Muscle of arm (tissue), 12 donors: Measurements from ENCODE around the gene CDH4. TPM values are rescaled to one million over a fixed set of nuclear protein-coding genes. Genes with fewer than 3 reads are reported as not detected.

Source experiments
- DNase-seq: peaks from one replicate; pipeline ENCODE4 v3.0.0-alpha.2; 2013
- polyA plus RNA-seq, 12 donors: library from polyadenylated mRNA; unstranded; fragments of 120-200 nt; gene quantifications; one replicate each; pipeline ENCODE4 v1.2.1, GENCODE V29; 2013; ENCODE audit not compliant: insufficient read length in 12 of 12

The CDH4 gene
- polyA plus RNA-seq, 12 donors, result 0.79 to 1.4 (median 1.0) TPM; not detected in 2

DNA sequence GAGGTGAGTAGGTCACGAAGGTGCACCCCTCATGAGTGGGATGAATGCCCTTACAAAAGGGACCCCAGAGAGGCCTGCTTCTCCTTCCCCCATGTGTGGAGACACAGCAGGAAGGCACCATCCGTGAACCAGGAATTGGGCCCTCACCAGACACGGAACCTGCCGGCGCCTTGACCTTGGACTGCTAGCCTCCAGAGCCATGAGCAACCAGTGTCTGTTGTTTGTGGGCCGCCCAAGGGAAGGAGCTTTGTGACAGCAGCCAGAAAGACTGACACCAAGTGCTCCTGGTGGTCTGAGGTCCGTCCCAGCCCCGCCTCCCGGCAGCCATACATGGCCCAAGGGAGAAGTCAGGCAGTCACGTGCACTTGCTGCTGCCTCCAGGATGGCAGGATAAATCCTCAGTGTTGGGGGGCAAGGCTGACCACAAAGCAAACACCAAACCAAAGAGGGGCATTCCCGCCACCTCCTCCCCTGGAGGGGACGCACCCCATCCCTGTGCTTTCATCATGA lies 29.3 kb downstream of the CDH4 start:
- DNase-seq, result no peak

DNA sequence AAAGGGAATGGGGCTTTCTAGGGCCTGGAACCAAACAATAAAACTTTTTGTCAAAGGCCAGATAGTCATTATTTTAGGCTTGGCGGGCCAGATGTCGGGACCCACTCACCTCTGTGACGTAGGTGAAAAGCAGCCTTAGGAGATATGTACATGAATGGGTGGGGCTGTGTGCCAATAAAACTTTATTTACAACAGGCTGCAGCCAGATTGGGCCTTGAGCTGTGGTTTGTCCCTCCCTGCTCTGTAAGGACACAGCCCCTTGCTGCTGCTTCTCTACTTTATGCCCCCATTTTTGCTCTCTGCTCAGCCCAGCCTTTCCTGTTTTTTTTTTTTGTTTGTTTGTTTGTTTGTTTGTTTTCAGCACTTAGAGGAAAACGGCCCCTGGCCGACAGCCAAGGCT lies 32.7 kb downstream of the CDH4 start:
- DNase-seq, result no peak

DNA sequence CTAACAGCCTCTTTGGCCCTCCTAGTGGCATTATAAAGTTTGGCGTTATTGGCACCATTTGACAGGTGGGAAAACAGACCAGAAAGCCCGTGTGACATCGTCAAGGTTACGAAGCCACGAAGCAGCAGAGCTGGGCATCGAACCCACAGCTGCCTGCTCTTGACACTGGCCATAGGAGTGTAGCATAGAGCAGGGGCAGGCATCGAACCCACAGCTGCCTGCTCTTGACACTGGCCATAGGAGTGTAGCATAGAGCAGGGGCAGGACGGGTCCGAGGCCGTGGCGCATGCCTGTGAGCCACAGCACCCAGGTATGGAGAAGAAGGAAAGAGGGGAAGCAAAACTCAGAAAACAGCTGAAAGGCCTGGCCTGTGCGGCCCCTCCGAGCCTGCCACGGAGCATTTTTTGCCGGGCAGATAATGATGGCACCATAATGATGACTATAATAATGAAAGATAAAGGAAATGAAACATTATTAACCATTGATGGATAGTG lies 33.1 kb downstream of the CDH4 start:
- no peak for DNase-seq

DNA sequence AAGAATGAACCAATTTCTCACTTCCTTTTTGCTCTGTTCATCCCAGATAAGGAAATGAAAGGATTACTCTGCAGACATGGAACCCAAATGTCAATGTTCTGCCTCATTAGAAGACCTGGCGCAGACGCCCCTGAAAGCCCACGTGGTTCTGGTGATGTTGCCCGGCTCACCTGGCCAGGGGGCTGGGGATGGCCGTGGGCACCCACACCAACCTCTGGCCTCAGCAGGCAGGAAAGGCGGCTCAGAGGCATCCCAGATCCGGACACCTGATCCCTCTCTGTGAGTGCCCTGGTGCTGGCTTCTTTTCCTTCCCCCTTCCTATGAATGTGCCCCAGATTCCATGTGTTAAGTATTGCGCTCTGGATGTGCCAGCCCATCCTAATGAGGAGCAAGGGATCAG lies 33.6 kb downstream of the CDH4 start:
- no peak for DNase-seq

DNA sequence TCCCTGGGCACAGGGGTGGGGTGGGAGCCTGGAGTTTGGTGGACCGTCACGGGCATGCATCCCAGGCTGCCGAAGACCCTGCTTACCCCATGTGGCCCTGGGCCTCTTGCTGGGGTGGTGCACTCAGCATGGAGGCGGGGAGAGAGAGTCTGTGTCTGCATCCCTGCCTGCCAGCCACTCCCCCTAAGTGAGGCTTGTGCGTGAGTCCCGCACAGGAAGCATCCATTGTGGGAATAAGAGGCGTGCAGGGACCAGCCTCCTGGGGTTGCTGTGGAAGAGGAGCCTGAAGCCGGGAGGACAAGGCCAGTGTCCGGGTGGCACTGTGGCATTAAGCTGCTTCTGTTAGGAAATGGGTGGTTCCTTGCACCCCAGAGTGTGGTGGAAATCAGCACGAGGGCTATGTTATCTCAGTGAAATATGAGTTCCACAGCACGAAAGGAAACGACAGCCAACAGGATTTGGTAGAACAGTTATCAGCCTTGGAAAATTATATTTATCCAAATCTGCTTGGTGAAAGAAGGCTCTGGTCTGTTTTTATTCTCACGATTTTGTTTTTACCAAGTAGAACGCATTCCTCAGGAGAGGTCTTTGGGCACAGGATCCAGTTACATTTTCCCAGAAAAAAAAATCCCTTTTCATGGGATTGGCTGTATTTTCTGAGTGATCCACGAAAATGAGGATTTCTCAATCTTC lies 35.7 kb downstream of the CDH4 start:
- DNase-seq, result no peak

DNA sequence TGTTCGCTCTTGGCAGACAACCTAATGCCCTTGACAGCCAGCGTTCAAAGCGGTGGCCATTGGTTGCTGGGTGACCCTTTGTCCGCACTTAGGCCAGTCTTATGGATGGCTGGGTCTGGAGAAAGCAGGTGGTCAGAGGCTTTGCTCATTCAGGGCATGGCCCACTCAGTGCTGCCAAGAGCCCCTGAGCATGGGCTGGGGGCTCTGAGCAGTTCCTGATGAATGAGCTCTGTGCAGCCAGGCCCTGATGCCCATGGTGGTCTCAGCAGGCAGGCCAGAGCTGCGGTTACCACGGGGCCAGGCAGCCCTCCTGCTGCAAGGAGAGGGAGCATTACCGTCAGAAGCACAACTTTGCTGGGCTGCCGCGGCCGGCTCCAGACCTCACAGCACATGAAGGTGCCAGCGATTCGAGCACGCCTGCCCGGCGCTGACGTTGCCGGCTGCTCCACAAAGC lies 36.3 kb downstream of the CDH4 start:
- no peak for DNase-seq

DNA sequence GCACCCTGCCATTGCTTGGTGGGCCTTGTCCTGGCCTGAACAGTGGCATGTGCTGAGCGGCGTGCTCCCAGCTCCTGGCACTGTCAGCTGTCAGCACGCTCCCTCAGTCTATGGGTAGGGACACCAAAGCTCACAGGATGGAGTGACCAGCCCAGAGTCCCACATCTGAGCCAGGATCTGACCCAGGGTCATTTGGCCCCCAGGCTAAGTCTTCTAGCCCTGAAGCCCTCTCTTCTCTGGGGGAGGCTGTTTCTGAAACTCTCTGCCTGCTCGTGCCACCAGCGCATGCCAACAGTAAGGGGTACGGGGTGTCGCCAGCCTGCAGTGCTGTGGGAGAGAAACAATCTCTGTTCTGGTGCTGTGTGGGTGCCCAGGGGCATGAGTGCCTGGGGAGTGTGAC lies 37.1 kb downstream of the CDH4 start:
- DNase-seq, result no peak

DNA sequence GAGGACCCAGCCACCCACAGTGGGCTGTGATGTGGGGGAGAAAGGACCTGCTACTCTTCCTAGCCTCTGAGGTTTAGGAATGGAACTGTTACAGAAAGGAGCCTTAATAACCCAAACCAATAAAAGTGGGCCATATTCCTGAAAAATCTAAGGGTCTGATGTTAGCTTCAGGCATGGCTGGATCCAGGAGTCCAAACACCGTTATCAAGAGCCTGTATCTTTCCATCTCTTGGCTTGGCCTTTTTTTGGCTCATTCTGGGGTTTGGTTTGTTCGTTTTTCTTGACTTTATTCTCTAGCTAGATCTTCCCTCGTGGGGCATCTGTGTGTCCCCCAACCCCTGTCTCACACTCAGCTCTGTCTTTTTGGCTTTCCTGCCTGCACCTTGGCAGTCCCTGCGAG lies 38.7 kb downstream of the CDH4 start:
- no peak for DNase-seq

DNA sequence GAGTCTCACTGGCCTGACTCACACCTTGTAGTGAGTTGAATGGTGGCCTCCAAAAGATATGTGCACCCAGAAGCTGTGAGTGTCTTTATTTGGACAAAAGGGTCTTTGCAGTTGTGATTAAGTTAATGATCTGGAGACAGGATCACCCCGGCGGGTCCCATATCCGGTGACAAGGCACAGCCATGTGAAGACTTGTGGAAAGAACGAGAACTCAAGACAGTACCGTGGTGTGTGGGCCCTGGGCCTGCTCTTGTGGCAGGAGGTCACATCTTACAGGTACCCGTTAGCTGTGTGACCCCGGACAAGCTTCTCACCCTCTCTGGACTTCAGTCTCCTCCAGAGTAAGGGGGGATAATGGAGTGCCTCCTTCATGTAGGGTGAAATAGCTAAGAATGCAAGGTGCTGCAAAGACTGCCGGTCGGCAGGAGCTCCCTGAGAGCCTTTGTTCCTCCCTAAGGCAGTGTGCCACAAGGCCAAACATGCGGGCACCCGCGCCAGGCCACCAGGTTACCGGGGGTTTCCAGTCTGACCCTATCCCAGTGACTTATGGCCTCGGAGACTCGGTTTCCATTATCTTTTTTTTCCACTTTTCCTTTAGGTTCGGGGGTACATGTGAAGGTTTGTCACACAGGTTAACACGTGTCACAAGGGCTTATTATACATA lies 39.2 kb downstream of the CDH4 start:
- no peak for DNase-seq

DNA sequence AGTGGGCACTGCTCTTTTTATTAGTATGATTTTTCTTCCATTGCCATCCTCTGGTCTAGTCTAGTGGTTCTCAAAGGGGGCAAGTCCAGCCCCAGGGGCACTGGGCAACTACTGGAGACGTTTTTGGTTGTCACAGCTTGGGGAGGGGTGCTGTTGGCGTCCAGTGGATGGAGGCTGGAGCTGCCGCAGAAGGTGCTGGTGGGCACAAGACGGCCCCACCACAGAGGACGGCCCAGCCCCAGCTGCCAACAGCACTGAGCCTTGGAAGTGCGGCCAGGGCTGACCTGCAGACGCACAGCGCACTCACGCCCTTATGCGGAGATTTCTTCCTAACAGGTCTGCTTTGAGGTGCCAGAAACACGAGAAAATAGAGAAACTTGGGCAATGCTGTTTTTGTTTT lies 40.3 kb downstream of the CDH4 start:
- DNase-seq, result no peak

DNA sequence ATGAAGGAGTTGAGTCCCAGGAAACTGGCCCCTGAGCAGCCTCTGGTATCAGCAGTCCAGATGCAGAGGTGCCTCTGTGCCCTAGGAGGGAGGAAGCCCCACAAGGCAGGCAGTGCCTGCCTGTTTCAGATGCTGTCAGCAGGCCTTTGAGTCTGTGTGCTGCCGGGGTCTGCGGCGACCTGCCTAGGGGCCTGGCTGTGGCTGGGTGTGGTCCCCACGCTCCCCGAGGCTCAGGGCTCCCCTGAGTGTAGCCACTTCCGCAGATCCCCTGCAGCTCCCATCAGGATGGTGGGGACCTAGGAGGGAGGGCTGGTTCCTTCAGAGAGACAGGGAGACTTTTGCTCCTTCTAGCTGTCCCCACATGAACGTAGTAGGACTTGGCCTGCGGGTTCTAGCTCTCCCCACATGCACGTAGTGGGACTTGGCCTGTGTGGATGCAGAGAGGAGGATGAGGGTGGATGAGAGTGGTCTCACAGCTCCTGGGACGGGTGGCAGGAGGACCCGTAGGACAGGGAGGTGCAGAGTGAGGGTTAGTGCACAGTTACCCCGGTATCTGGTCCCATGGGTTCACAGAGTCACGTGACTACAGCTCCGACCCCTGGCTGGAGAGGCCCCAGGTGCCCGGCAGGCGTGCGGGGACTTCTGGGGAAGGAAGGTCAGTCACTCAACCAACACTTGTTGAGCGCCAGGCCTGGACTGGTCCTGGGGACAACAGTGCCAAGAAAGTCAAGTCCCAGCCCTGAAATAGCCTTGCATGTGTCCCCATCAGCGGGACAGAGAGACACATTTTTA lies 41.0 kb downstream of the CDH4 start:
- no peak for DNase-seq

DNA sequence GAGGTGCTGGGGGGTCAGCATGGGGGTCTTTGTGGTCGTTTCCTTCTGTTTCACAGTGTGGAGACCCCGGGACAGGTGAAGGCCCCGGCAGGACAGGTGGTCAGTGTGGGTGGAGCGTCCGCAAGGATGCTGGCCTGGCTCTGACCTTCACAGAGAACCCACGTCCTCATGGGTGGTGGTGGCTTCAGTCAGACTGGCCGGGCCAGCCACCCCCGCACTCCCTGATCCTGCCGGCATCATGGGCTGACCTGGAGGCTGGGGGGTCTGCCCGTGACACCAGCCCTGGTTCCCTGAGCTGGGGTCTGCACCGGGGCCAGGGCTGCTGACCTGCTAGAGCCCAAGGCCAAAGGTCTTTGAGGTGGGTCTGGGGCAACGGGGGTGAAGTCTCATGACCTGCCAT lies 41.9 kb downstream of the CDH4 start:
- DNase-seq, result no peak

DNA sequence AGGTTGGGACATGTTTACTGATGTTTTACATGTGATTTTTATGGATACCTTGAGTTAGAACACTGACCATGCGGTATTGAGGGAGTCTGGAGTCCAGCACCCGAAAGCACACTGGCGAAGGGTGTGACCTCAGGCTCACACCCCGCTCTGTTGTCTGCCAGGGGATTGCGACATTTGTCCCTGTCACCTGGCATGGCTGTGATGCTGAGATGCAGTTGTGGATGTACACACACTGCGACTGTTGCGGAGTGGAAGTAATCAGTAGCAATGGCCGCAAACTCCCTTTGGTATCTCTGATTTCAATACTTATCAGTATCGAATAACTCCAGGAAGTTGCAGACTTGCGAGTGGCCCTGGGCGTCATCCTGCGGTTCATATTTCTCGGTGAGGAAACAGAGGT lies 43.2 kb downstream of the CDH4 start:
- DNase-seq, result no peak

DNA sequence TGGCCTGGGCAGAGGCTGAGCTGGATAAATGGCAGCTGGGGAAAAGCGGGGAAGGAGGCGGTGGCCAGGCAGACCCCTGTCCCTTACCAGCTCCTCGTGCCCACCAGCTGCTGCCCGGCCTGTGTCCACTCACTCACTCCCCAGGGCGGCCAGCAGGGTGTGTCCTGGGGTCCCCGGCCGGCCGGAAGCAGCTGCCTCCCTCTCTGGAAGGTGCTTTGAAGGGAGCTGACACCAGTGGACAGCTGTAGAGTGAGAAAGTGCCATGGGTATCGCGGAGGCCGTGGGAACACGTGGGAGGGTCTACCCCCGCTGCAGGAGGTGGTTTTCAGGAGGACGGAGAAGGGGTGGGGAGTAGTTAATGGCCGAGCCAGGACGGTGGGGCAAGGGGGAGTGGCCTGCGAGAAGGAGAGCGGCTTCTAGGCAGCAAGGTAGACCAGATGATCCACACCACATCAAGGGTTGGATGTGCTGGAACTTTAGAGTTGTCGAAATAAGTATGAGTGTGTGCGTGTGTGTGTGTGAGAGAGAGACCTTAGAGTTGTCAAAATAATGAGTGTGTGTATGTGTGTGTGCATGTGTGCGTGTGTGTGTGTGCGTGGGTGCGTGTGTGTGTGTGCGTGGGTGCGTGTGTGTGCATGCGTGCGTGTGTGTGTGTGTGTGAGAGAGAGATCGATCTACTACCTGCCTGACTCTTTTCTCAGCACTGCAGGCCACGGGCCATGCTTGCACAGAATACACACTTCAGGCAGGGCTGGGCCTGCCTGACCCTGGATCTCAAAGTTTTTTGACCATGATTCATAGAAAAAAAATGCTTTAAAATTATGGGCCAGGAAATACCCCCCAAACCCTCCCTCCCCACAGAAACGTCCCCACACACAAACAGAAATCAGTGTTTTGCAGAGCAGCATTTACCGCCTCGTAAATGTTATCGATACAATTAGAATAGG lies 43.9 kb downstream of the CDH4 start:
- DNase-seq, result no peak

DNA sequence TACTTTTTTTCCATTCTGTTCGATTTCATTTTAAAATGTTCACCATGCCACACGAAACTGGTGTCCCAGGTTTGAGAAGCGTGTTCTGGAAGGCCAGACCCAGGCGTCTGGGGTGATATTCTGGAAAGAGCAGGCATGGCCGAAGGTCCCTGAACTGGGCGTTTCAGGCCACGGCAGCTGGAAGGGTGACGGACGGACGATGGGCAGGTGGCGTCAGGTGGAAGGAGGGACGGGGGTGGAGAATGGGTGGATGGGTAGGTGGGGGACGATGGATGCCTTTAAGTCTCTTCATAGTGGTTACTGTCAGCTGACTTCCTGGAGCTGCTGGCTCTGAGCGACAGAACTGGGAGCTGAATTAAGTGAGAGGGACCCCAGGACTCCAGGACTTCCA lies 44.6 kb downstream of the CDH4 start:
- no peak for DNase-seq

DNA sequence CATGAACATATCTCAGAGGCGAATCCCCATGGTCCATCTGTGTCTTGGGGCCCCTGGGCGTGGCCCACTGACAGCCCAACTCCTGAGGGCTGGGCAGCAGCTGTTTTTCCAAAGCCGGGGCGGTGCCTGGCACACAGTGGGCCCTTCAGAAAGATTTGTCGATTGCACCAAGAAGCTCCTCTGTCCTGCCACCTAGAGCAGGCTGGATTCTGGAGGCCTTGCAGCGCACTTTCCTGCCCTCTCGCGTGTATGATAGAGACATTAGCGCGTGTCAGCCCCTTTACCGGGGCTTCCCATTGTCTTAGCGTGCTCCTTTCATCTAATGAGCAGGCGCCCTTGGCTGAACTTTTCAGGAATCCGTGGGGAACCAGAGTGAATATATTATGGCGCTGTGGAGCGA lies 45.4 kb downstream of the CDH4 start:
- no peak for DNase-seq

DNA sequence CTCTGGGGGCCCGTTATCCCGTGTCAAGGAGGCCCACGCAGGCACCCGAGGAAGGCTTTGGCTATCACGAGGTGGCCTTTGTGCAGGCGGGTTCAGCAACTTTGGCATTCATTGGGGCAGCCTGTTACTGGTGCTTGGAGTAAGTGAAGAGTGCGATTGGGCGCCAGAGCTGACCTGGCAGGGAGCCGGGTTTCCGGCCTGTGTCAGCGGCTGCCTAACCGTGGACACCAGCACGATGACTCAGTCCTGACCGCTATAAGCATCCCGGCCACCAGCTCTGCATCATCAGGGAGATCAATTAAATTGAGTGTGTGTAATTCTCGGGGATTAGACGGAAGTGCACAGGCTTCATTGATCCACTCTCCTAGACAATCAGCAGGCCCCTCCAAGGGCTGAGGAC lies 45.9 kb downstream of the CDH4 start:
- DNase-seq, result no peak

DNA sequence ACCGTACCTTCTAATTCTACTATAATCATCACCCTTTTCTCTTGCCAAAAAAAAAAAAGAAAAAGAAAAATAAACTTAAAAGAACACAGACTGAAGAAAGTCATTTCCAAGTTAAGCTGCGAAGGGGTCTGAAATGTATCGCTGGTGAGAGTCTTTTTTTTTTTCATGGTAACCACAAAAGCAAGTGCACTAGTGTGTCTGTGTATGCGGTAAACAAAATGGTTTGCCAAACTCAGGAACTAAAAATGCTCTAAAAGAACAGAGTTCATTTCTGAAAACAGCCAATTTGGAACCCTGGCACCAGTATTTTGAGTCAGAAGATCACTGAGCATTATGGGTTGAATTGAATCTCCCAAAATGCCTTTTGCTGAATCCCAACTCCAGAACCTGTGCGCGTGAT lies 46.6 kb downstream of the CDH4 start:
- no peak for DNase-seq

DNA sequence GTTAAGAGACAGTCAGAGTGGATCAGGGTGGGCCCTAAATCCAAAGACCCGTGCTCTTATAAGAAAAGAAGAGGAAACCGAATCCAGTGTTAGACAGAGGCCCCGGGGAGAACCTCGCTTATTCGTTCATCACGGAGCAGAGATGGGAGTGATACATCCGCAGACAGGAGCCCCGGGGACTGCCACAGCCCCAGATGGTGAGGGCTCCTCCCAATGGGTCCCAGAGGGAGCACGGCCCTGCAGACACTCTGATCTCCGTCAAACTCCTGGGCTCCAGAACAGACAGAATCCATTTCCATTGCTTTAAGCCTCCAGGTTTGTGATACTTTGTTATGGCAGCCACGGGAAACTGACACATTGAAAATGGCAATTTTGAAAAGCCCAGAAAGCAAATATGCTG lies 47.0 kb downstream of the CDH4 start:
- no peak for DNase-seq

DNA sequence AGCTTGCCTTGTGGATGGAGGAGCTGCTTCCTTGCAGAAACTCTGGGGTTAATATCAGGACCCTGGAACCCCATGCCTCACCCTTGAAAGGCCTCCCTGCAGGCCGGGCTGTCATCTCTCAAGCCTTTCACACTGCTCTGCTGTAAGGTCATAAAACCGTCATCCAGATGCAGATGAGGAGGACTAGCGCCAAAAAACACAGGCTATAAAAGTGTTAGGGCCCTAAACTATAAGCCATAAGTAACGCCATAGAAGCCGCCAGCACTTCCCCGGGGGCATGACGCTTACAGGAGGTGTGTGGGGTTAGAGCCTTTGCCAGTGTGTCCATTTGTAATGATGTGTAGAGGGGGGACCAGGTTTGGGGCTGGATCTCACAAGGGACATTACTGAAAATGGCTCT lies 47.6 kb downstream of the CDH4 start:
- peak; percentile 21 for DNase-seq

DNA sequence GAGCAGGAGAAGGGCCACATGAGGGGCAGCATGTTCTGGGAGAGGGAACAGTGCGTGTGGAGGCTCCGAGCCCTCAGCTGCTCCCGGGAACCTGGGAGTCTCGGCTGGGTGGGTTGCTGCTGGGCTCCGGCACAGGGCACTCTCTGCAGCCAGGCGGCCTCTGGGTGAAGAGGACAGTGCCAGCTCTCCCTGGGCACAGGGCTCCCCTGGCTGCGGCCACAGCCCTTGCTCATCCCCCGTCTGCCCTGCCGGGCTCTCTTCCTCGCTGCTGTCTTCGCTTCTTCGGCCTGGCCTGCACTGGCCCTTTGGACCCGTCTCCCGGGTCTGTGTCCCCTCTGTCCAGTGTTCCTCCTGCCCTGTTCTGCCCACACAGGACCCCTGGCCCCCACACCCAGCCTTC lies 48.2 kb downstream of the CDH4 start:
- DNase-seq, result no peak

DNA sequence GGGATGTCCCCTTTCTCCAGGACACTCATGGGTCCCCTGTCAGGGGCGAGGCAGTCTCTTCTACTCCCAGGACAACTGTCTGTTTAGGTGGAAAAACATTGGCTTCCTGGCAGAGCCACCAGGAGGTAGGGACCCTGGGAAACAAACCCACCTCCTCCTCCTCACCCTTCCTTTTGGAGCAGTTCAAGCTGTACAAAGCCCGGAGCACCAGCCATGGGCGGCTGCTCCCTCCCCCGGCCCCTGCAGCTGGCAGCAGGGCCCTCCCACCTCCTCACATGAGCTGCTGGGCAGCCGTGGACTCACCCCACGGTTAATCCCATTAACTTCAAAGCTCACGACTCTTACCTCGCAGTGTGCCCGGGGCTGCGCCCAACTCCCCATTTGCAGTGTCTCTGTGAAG lies 48.6 kb downstream of the CDH4 start:
- no peak for DNase-seq
